B cell (primary cell): ENCODE data around the gene SRD5A1. TPM values are rescaled to one million over a fixed set of nuclear protein-coding genes. Genes with fewer than 3 reads are reported as not detected.

ENCODE experiments used
- ATAC-seq: fragments of 200-7000 bp; cut with Tn5 transposase; one replicate; pipeline ENCODE4 v1.10.0; 2021; ENCODE audit warnings: low read depth, mild to moderate bottlenecking, moderate number of reproducible peaks, moderate library complexity
- CTCF ChIA-PET: fragments of 350-600 bp; sonication (Branson Sonifier 250); formaldehyde crosslinking; loops from one replicate; lab custom pipeline; 2021; ENCODE audit warnings: antibody characterized with exemption, inconsistent platforms; lab: Charles Lee
- POLR2A ChIA-PET: fragments of 350-600 bp; sonication (Branson Sonifier 250); formaldehyde crosslinking; loops from one replicate; lab custom pipeline; 2021; ENCODE audit warnings: antibody characterized with exemption; lab: Charles Lee
- DNase-seq: peaks from one replicate; pipeline ENCODE4 v3.0.0; 2013
- H2AFZ ChIP-seq: 2 replicates; pipeline ENCODE4 v1.6.1; 2012; ENCODE audit warnings: mild to moderate bottlenecking, low read depth, low read length; ENCODE audit not compliant: insufficient read depth, poor library complexity, severe bottlenecking
- H3K27ac ChIP-seq, 2 donors: 1 replicate in 1 of 2; 2 replicates in 1 of 2; pipeline ENCODE4 v1.5.1; 2012 to 2013; ENCODE audit warnings: low read length in 2 of 2, mild to moderate bottlenecking in 2 of 2, moderate library complexity in 1 of 2
- H3K27me3 ChIP-seq, 4 experiments: fragments of 200-600 bp in 1 of 4; sonication (generic) in 1 of 4; replicated peaks in 1 of 4; 1 replicate in 2 of 4; 2 replicates in 2 of 4; pipeline versions ENCODE4 v1.6.1 to v1.7.0; 2013 to 2016; ENCODE audit warnings: low read length in 3 of 4, mild to moderate bottlenecking in 2 of 4, mixed read lengths in 1 of 4, moderate library complexity in 1 of 4; ENCODE audit not compliant: insufficient read depth in 4 of 4, control insufficient read depth in 3 of 4; ENCODE audit errors: control extremely low read depth in 1 of 4
- H3K36me3 ChIP-seq, 2 experiments: replicated peaks in 1 of 2; 1 replicate in 1 of 2; 2 replicates in 1 of 2; pipeline versions ENCODE4 v1.6.1 to v1.7.1; 2013; ENCODE audit warnings: low read length in 1 of 2; ENCODE audit not compliant: insufficient read depth in 2 of 2, control insufficient read depth in 1 of 2; ENCODE audit errors: control extremely low read depth in 1 of 2, extremely low read depth in 1 of 2
- H3K4me1 ChIP-seq, 2 donors: fragments of 200-600 bp in 1 of 2; sonication (generic) in 1 of 2; 1 replicate in 1 of 2; 2 replicates in 1 of 2; pipeline versions ENCODE4 v1.5.1 to v1.6.1; 2013 to 2017; ENCODE audit warnings: low read length in 2 of 2; ENCODE audit not compliant: control insufficient read depth in 2 of 2, insufficient read depth in 2 of 2
- H3K4me2 ChIP-seq: replicated peaks from 2 replicates; pipeline ENCODE3; 2012; ENCODE audit warnings: mild to moderate bottlenecking, low read depth, low read length; ENCODE audit not compliant: poor library complexity, severe bottlenecking
- H3K4me3 ChIP-seq, 5 experiments: fragments of 200-600 bp in 1 of 5; sonication (generic) in 1 of 5; 1 replicate in 3 of 5; 2 replicates in 2 of 5; pipeline versions ENCODE4 v1.5.1 to v1.7.0; 2011 to 2016; ENCODE audit warnings: low read length in 4 of 5, mild to moderate bottlenecking in 4 of 5, low read depth in 2 of 5, control low read depth in 1 of 5, moderate library complexity in 1 of 5; ENCODE audit not compliant: insufficient read depth in 1 of 5; ENCODE audit errors: control extremely low read depth in 1 of 5, extremely low read depth in 1 of 5
- H3K79me2 ChIP-seq: fragments of 200-600 bp; sonication (generic); one replicate; pipeline ENCODE4 v1.6.0; 2016; ENCODE audit warnings: low read length; ENCODE audit not compliant: control insufficient read depth, insufficient read depth
- H3K9ac ChIP-seq: fragments of 200-600 bp; sonication (generic); 2 replicates; pipeline ENCODE4 v1.6.1; 2017; ENCODE audit warnings: mild to moderate bottlenecking, low read length, moderate library complexity
- H3K9me3 ChIP-seq, 3 donors: one replicate each; pipeline versions ENCODE4 v1.6.1 to v1.7.1; 2013; ENCODE audit warnings: low read length in 2 of 3; ENCODE audit not compliant: control insufficient read depth in 2 of 3, insufficient read depth in 1 of 3; ENCODE audit errors: control extremely low read depth in 1 of 3
- H4K20me1 ChIP-seq: 2 replicates; pipeline ENCODE4 v1.6.0; 2012; ENCODE audit warnings: mild to moderate bottlenecking, low read length; ENCODE audit not compliant: insufficient read depth, control insufficient read depth, poor library complexity, severe bottlenecking
- H3K27ac Mint-ChIP-seq: one replicate; pipeline ENCODE4 v1.8.0; 2021; ENCODE audit warnings: mixed read lengths
- H3K27me3 Mint-ChIP-seq: one replicate; pipeline ENCODE4 v1.8.0; 2021; ENCODE audit warnings: mixed read lengths
- H3K4me1 Mint-ChIP-seq: one replicate; pipeline ENCODE4 v1.8.0; 2021; ENCODE audit warnings: mixed read lengths
- H3K4me3 Mint-ChIP-seq: one replicate; pipeline ENCODE4 v1.8.0; 2021; ENCODE audit warnings: mixed read lengths
- H3K9me3 Mint-ChIP-seq: one replicate; pipeline ENCODE4 v1.8.0; 2022; ENCODE audit warnings: mixed read lengths; ENCODE audit not compliant: insufficient read depth
- CTCF ChIP-seq: fragments of 200-600 bp; IDR thresholded peaks from one replicate; pipeline ENCODE4 v1.8.0; 2022; ENCODE audit warnings: antibody characterized with exemption, mild to moderate bottlenecking
- EZH2 ChIP-seq: IDR thresholded peaks from 2 replicates; pipeline ENCODE4 v1.6.1; 2012; ENCODE audit warnings: borderline replicate concordance, low read depth, mild to moderate bottlenecking, moderate library complexity, low read length; ENCODE audit not compliant: insufficient read depth, poor library complexity, severe bottlenecking
- WGBS: methylation state at CpG from one replicate; pipeline ENCODE4 v1.1.5; 2013; ENCODE audit warnings: missing lambda C conversion rate; ENCODE audit not compliant: insufficient coverage; 5-methylcytosine and 5-hydroxymethylcytosine counted together
- intact Hi-C: fragments of 100-400 bp; cut with micrococcal nuclease; formaldehyde crosslinking; loops from one replicate; pipeline ENCODE4 v1.10.0; 2022
- polyA plus RNA-seq: library from polyadenylated mRNA; depleted of rRNA; stranded (reverse); fragments of >200 nt; gene quantifications from 2 replicates; pipeline ENCODE4 v1.2.3, GENCODE V29; 2012
- total RNA-seq, 2 donors: library from RNA; stranded (reverse); fragments of 120-200 nt in 1 of 2; gene quantifications; 1 replicate in 1 of 2; 2 replicates in 1 of 2; pipeline versions ENCODE4 v1.2.3 to v1.2.4, GENCODE V29; 2013 to 2022

SRD5A1 gene
- total and polyA plus RNA-seq, 2 donors (not counting 1 experiment from before 2014, with no cell fraction given), result 17.2 to 29.2 TPM

- intact Hi-C loops, result no loop called here
Observed at GRCh38 chr5:6686501-6686900, 53.3 kb downstream of the SRD5A1 start.

GRCh38 chr5:6686915-6687409, 53.7 kb downstream of the SRD5A1 start:
- no peak for ATAC-seq

More at GRCh38 chr5:6686501-6686900, 53.3 kb downstream of the SRD5A1 start:
- ATAC-seq (no peak), DNase-seq (no peak)
- Histone ChIP-seq H3K79me2 (no peaks in the 10 kb centered on the region), H2AFZ (no peak overlapping the region), H3K27ac (no peak overlapping the region), H3K9ac (no peak overlapping the region), H3K27me3 (peaks cover 0 to 50% (median 29%) of the 10 kb centered on the region in 4 experiments), H3K9me3 (peaks cover 0 to 6% (median 0%) of the 10 kb centered on the region in 3 donors), H3K4me3 (no peak overlapping the region), H3K4me2 (peak overlapping the region; percentile 23), H3K36me3 (no peaks in the 10 kb centered on the region), H4K20me1 (no peaks in the 10 kb centered on the region), H3K4me1 (peaks cover 5 to 10% of the 10 kb centered on the region in 2 donors)
- Mint-ChIP-seq H3K9me3 (no peaks in the 10 kb centered on the region), H3K27me3 (peaks cover 59% of the 10 kb centered on the region), H3K4me1 (peaks cover 3% of the 10 kb centered on the region), H3K27ac (no peak overlapping the region), H3K4me3 (no peak overlapping the region)
- ChIA-PET CTCF (no interaction called here), POLR2A (no interaction called here)
- TF ChIP-seq CTCF, result no peak
- TF ChIP-seq EZH2, result no peak
- WGBS, result 66% methylated on average over 5 of the region's 6 CpGs

More at GRCh38 chr5:6686915-6687409, 53.7 kb downstream of the SRD5A1 start:
- Mint-ChIP-seq H3K9me3 (no peaks in the 10 kb centered on the region), H3K4me3 (no peak overlapping the region), H3K4me1 (peaks cover 3% of the 10 kb centered on the region), H3K27ac (no peak overlapping the region), H3K27me3 (peaks cover 56% of the 10 kb centered on the region)
- Histone ChIP-seq H3K36me3 (no peaks in the 10 kb centered on the region), H3K4me1 (peaks cover 5 to 10% of the 10 kb centered on the region in 2 donors), H3K27ac (no peak overlapping the region), H3K79me2 (no peaks in the 10 kb centered on the region), H2AFZ (no peak overlapping the region), H3K4me3 (no peak overlapping the region), H3K4me2 (peak overlapping the region; percentile 23), H3K9me3 (peaks cover 0 to 6% (median 0%) of the 10 kb centered on the region in 3 donors), H4K20me1 (no peaks in the 10 kb centered on the region), H3K27me3 (peaks cover 0 to 47% (median 29%) of the 10 kb centered on the region in 4 experiments), H3K9ac (no peak overlapping the region)
- 5% methylated on average over 21 of the region's 22 CpGs for WGBS
- DNase-seq, result peak; percentile 18
- intact Hi-C loops, result no loop called here
- POLR2A ChIA-PET, result no interaction called here
- TF ChIP-seq EZH2 (no peak), CTCF (no peak)
- CTCF ChIA-PET, result no interaction called here
